ENCODE results near the gene POU5F1. TPM values are rescaled to one million over a fixed set of nuclear protein-coding genes. Genes with fewer than 3 reads are reported as not detected.
A peak's percentile ranks its signal among the peaks of the same experiment; 100 is the strongest.
"Not testable (repeated sequence)": the region's sequence is repeated elsewhere in the genome, so short reads cannot be mapped to it uniquely, and the experiment has no call there.

POU5F1 gene
- total RNA-seq, 1 donor from 2014 or later = not detected

DNA sequence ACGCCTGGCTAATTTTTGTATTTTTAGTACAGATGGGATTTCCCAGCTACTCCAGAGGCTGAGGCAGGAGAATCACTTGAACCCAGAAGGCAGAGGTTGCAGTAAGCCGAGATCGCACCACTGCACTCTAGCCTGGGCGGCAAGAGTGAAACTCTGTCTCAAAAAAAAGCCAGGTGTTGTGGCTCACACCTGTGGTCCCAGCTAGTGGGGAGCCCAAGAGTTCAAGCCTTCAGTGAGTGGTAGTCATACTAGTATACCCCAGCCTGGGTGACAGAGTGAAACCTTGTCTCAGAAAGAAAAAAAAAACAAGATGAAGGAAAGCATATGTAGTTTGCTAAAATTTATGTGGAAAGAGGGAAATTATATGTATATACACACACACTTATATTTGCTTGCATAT is 20.0 kb upstream of the POU5F1 start:
- no peak for DNase-seq

GRCh38 chr6:31189223-31189622 is 18.7 kb upstream of the POU5F1 start:
- DNase-seq = not testable (repeated sequence)

- DNase-seq = no peak
These were observed 17.3 kb upstream of the POU5F1 start for GRCh38 chr6:31187780-31188194.

GRCh38 chr6:31186052-31186734 is 15.7 kb upstream of the POU5F1 start:
- DNase-seq = no peak

- DNase-seq = not testable (repeated sequence)
These were observed 15.2 kb upstream of the POU5F1 start for GRCh38 chr6:31185695-31186051.

- DNase-seq = not testable (repeated sequence)
These were observed 13.4 kb upstream of the POU5F1 start for GRCh38 chr6:31183859-31184258.

DNA sequence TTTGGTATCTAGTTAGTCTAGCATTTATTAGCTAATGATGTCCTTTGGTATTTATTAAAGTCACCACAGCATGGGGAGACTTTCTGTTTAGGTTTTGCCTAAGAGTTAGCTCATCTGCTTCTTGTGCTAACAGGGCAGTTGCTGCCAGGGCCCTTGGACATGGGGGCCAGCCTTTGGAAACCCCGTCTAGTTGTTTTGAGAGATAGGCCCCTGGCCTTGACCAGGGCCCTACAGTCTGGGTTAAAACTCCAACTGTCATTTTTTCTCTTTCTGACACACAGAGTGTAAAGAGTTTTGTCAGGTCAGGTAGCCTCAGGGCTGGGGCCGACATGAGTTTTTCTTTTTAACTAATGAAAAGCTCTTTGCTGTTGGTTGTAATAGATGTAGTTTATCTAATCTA is 12.8 kb upstream of the POU5F1 start:
- DNase-seq = not testable (repeated sequence)

DNA sequence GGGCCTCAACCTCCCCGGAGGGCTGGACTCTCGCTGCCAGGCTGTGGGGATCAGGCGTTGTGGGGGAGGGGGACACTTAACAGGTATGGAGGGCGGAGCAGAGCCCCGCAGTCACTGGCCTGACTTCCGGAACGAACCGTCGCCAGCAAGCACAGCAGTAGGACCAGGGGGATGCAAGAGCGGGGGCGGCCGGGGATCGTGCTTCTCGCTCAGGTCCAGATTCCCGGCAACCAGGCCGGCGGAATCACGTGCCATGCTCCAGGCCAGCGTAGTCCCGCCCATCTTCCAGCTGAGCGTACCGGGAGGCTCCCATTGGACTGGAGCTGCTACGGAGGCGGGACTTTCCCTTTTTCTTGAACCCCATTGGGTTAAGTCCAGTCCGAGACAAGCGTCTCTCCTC is 10.0 kb upstream of the POU5F1 start:
- DNase-seq = peak; percentile 40

DNA sequence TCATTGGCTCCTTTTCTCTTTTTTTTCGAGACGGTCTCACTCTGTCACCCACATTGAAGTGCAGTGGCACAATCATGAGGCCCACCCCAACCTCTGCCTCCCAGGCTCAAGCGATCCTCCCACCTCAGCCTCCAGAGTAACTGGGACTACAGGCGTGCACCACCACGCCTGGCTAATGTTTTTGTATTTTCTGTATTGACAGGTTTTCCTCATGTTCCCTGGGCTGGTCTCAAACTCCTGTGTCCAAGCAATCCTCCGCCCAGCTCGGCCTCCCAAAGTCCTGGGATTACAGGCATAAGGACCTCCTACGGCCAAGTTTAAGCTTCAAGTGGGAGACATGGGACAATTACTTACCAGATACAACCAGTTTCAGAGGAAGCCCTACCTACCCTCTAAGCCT is 9.4 kb upstream of the POU5F1 start:
- DNase-seq = no peak

GRCh38 chr6:31179042-31179386 is 8.5 kb upstream of the POU5F1 start:
- DNase-seq = no peak

DNA sequence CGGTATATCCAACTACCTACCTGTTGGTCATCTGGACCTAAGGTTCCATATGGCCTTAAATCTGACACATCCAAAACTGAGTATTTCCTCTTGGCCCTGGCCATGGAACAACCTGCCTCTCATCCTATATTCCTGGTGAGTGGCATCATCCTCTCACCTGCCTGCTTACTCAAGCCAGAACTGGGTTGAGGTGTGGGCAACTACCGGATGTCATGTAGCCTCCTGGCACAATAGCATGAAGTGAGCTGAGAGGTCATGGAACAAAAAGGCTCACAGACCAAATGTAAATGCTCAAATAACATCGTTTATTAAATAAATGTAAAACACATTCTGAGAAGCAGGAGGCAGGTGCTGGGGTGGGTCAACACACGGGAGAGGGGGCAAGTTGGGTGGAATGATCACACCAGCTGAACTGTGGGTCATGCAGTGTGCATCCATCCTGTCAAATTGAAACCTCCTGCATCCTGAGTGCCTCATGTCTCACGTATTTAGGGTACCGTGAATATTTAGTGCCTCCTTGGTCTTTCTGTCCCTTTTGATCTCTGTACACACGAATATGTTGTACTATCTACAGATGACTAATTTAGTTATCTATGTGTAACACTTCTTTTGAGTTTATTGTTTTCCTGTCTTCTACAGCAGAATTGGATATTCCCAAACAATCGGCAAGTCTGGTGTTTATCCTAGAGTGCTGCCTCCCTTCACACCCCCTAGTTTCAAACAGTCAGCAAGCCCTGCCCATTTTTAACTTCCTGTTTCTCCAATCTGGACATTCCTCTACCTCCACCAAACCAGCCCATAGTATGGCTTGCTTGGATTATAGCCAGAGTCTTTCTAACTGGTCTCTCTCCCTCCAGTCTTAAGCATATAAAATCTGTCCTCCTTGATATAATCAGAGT is 7.9 kb upstream of the POU5F1 start:
- no peak for DNase-seq

DNA sequence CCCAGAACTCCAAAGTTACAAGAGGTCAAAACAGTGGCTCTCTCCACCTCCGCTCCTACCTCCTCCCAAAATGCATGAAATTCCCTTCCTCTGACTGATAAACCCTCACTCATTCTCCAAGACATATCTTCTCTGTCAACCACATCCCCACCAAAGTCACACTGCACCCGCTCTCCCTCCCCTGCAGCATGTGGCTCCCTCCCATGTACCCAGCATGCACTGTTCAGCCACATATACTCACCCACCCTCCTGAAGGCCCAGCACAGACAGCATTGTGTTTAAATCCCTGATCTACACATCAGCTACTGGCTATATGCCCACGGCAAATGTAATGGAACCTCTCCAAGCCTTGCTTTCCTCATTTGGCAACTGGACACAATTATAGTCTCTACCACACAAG is 5.5 kb upstream of the POU5F1 start:
- no peak for DNase-seq

GRCh38 chr6:31174378-31174777 is 3.9 kb upstream of the POU5F1 start:
- DNase-seq = no peak

DNA sequence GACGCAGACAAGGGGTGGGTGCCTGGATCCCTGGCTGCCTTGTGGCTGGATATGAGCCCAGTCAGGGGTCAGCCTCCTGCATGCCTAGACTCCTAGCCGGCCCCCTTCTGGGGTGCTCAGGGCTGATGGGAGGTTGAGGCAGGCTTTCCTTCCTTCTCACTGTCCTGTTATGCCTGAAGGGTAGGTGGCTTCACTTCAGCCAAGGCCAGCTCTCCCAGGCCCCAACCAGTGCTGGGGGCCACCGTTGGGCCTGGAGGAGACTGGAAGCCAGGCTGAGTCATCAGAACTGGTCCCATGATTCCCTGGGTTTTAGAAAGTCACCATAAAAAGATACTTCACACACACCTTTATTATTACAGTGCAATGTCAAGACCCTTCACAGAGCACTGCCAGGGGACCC is 2.9 kb upstream of the POU5F1 start:
- DNase-seq = no peak

GRCh38 chr6:31172973-31173384 is 2.5 kb upstream of the POU5F1 start:
- no peak for DNase-seq

- DNase-seq = no peak
These were observed 1.7 kb upstream of the POU5F1 start for GRCh38 chr6:31171931-31172905.

GRCh38 chr6:31170987-31171671 is 647 bp upstream of the POU5F1 start:
- DNase-seq = no peak

- DNase-seq = not testable (repeated sequence)
These were observed 453 bp downstream of the POU5F1 start for GRCh38 chr6:31169858-31170599.

GRCh38 chr6:31169123-31169857 is 1.2 kb downstream of the POU5F1 start:
- DNase-seq = no peak

DNA sequence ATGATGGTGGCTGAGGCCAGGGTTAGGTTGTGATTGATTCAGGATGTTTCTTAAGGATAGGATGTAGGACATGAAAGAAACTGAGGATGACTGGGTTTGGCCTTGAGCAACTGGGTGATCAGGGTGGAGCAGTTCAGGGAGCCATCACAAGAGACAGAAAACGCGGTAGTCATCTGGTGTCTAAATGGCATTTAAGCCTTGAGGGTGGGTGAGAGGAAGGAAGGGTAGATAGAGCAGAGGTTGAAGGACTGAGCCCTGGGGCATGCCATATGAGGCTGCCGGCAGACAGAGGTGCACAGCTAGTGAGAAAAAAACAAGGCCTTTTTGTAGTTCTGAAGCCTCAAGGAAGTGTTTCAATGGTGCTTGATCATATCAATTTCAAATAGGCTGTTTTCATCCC is 1.9 kb downstream of the POU5F1 start:
- DNase-seq = no peak

DNA sequence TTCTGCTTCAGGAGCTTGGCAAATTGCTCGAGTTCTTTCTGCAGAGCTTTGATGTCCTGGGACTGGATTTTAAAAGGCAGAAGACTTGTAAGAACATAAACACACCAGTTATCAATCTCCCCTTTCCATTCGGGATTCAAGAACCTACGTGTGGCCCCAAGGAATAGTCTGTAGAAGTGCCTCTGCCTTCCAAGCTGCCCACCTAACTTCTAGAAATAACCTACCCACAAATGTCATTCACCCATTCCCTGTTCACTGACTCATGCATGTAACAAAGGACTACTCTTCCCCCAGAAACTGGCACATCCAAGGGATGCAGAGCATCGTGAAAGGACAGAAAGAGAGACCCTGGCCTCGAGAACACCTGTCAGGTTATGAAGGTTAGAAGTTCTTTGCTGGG is 4.5 kb downstream of the POU5F1 start:
- no peak for DNase-seq
